K562 (cell line): ENCODE results near the gene RAB3GAP1. TPM values are rescaled to one million over a fixed set of nuclear protein-coding genes. Genes with fewer than 3 reads are reported as not detected.

Experiments
- BACH1 ChIP-seq: fragments of 200-800 bp; sonication (Bioruptor generic); IDR thresholded peaks from 2 replicates; pipeline ENCODE4 v1.6.1; 2016; ENCODE audit warnings: missing genetic modification characterization, missing compliant biosample characterization
- BRD4 ChIP-seq: fragments of 200-600 bp; sonication (generic); IDR thresholded peaks from 2 replicates; pipeline ENCODE4 v1.6.1; 2017; ENCODE audit warnings: inconsistent platforms
- ELF2 ChIP-seq: fragments of 250-450 bp; sonication (Bioruptor Pico); IDR thresholded peaks from 2 replicates; pipeline ENCODE4 v1.5.0; 2021; ENCODE audit warnings: mild to moderate bottlenecking
- FOXK1 ChIP-seq: sonication (generic); formaldehyde crosslinking; IDR thresholded peaks from 2 replicates; pipeline ENCODE4 v1.8.0; 2022; ENCODE audit warnings: missing genetic modification reagents, mild to moderate bottlenecking, borderline replicate concordance
- HDAC3 ChIP-seq: fragments of 450-650 bp; IDR thresholded peaks from 2 replicates; pipeline ENCODE4 v1.6.1; 2018; ENCODE audit warnings: borderline replicate concordance, mild to moderate bottlenecking, moderate library complexity; ENCODE audit not compliant: partially characterized antibody
- NFXL1 ChIP-seq: fragments of 450-650 bp; formaldehyde crosslinking; IDR thresholded peaks from 2 replicates; pipeline ENCODE4 v1.4.0; 2021; ENCODE audit warnings: mild to moderate bottlenecking
- STAT5A ChIP-seq: IDR thresholded peaks from 2 replicates; pipeline ENCODE4 v1.6.1; 2012; ENCODE audit warnings: low read length, inconsistent platforms, borderline replicate concordance
- TARDBP ChIP-seq: fragments of 450-650 bp; IDR thresholded peaks from 2 replicates; pipeline ENCODE4 v1.6.1; 2016
- TGIF2 ChIP-seq: sonication (generic); formaldehyde crosslinking; IDR thresholded peaks from 2 replicates; pipeline ENCODE4 v1.8.1; 2022; ENCODE audit warnings: mild to moderate bottlenecking, missing genetic modification reagents, moderate library complexity
- ZFP30 ChIP-seq: fragments of 250-450 bp; sonication (Bioruptor Pico); IDR thresholded peaks from 2 replicates; pipeline ENCODE4 v1.8.0; 2022; ENCODE audit warnings: moderate library complexity, mild to moderate bottlenecking, inconsistent platforms, borderline replicate concordance
- ZNF224 ChIP-seq: sonication (generic); formaldehyde crosslinking; IDR thresholded peaks from 2 replicates; pipeline ENCODE4 v1.8.0; 2022; ENCODE audit warnings: mild to moderate bottlenecking, missing genetic modification reagents
- polyA plus RNA-seq, 8 experiments: library from polyadenylated mRNA; depleted of rRNA in 4 of 8; stranded (reverse) in 5 of 8; unstranded in 3 of 8; fragments of >200 nt; fragmentation: Nextera tagmentation in 2 of 8; fragmentation: Illumina TruSeq in 1 of 8; extraction: Ambion mirVana in 2 of 8; extraction: Trizol in 1 of 8; gene quantifications; 2 replicates each; pipeline versions ENCODE4 v1.2.1 to v1.2.3, GENCODE V29; 2011 to 2014; ENCODE audit warnings: inconsistent platforms in 1 of 8, missing spikeins in 1 of 8
- total RNA-seq, 7 experiments: library from RNA; depleted of rRNA in 6 of 7; stranded (reverse); fragments of >200 nt in 6 of 7; fragmentation: Illumina TruSeq in 2 of 7; extraction: Trizol in 2 of 7; gene quantifications; 2 replicates each; pipeline versions ENCODE4 v1.2.1 to v1.2.3, GENCODE V29; 2011 to 2021; ENCODE audit warnings: low replicate concordance in 1 of 7
- TF ChIP-seq, protein P1 (sequence below): fragments of 450-650 bp; IDR thresholded peaks from 2 replicates; pipeline ENCODE4 v1.7.1; 2018; ENCODE audit warnings: mild to moderate bottlenecking, low read depth; ENCODE audit not compliant: partially characterized antibody
- TF ChIP-seq, protein P2 (sequence below): fragments of 250-450 bp; sonication (Bioruptor Pico); IDR thresholded peaks from 2 replicates; pipeline ENCODE4 v1.5.0; 2021; ENCODE audit warnings: mild to moderate bottlenecking, borderline replicate concordance
- TF ChIP-seq, protein P3 (sequence below), 2 experiments: fragments of 450-650 bp; IDR thresholded peaks; 2 replicates each; pipeline ENCODE4 v1.6.1; 2016
- TF ChIP-seq, protein P4 (sequence below): fragments of 450-650 bp; IDR thresholded peaks from 2 replicates; pipeline ENCODE4 v1.6.1; 2017; ENCODE audit warnings: antibody characterized with exemption, mild to moderate bottlenecking

The RAB3GAP1 gene
- total and polyA plus RNA-seq, 9 of the 15 experiments (the other 6 are each of a cell fraction or from before 2014, with no cell fraction given): 15.5 to 48.6 (median 33.0) TPM

DNA sequence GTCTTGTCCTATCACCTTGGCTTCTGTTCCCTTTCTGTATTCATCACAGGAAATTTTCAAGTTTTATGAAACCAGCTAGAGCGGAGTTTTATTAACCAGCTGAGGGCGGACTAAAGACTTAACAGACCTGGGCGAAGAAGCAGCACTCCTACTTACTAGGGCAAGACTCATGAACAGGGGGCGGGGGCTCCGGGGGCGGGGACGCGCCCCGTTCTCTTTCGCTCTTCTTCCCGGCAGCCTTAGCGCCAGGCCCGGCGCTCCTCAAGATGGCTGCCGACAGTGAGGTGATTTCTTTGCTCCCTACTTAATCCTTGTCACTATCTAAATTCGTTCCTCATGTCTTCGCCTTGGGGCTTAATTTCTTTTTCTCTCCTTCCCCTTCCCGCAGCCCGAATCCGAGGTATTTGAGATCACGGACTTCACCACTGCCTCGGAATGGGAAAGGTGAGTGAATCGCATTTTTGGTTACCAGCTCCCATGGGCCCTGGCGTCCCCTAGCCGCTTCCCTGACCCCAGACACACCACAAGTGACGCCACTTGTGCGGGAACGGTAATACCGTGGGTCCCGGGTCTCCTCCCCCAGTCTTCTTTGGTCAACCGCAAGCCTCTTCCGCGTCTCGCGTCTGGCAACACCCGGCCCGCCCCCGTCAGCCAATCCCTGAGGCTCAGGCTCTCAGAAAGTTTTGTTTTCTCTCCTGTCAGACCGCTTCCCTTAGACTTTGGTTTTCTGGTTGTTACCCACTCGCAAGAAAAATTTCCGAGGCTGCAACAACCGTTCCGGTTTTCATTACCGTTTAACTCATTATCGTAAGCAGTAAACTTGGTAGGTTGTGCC lies at the start of gene RAB3GAP1 (continued):
- TF ChIP-seq HDAC3: peak; percentile 26
- 0 out of 2 replicates have a peak, but pooled peaks have one; percentile 39 for TF ChIP-seq NFXL1
- TF ChIP-seq, protein P1, sequence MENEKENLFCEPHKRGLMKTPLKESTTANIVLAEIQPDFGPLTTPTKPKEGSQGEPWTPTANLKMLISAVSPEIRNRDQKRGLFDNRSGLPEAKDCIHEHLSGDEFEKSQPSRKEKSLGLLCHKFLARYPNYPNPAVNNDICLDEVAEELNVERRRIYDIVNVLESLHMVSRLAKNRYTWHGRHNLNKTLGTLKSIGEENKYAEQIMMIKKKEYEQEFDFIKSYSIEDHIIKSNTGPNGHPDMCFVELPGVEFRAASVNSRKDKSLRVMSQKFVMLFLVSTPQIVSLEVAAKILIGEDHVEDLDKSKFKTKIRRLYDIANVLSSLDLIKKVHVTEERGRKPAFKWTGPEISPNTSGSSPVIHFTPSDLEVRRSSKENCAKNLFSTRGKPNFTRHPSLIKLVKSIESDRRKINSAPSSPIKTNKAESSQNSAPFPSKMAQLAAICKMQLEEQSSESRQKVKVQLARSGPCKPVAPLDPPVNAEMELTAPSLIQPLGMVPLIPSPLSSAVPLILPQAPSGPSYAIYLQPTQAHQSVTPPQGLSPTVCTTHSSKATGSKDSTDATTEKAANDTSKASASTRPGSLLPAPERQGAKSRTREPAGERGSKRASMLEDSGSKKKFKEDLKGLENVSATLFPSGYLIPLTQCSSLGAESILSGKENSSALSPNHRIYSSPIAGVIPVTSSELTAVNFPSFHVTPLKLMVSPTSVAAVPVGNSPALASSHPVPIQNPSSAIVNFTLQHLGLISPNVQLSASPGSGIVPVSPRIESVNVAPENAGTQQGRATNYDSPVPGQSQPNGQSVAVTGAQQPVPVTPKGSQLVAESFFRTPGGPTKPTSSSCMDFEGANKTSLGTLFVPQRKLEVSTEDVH: peak; percentile 67
- TF ChIP-seq, protein P2, sequence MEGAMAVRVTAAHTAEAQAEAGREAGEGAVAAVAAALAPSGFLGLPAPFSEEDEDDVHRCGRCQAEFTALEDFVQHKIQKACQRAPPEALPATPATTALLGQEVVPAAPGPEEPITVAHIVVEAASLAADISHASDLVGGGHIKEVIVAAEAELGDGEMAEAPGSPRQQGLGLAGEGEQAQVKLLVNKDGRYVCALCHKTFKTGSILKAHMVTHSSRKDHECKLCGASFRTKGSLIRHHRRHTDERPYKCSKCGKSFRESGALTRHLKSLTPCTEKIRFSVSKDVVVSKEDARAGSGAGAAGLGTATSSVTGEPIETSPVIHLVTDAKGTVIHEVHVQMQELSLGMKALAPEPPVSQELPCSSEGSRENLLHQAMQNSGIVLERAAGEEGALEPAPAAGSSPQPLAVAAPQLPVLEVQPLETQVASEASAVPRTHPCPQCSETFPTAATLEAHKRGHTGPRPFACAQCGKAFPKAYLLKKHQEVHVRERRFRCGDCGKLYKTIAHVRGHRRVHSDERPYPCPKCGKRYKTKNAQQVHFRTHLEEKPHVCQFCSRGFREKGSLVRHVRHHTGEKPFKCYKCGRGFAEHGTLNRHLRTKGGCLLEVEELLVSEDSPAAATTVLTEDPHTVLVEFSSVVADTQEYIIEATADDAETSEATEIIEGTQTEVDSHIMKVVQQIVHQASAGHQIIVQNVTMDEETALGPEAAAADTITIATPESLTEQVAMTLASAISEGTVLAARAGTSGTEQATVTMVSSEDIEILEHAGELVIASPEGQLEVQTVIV (CRISPR knock-in tag): 0 out of 2 replicates have a peak, but pooled peaks have one; percentile 63
- TF ChIP-seq BRD4: peak; percentile 50; the same call in 1 of the 2 replicates
- TF ChIP-seq, protein P3, sequence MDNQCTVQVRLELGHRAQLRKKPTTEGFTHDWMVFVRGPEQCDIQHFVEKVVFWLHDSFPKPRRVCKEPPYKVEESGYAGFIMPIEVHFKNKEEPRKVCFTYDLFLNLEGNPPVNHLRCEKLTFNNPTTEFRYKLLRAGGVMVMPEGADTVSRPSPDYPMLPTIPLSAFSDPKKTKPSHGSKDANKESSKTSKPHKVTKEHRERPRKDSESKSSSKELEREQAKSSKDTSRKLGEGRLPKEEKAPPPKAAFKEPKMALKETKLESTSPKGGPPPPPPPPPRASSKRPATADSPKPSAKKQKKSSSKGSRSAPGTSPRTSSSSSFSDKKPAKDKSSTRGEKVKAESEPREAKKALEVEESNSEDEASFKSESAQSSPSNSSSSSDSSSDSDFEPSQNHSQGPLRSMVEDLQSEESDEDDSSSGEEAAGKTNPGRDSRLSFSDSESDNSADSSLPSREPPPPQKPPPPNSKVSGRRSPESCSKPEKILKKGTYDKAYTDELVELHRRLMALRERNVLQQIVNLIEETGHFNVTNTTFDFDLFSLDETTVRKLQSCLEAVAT (IDR thresholded peaks at IDR 0.05): peak; percentile 61 to 75; a peak in 3 of 4 replicates
- TF ChIP-seq ELF2: peak; percentile 75
- no peak for TF ChIP-seq ZFP30 (CRISPR knock-in tag)
- TF ChIP-seq, protein P4, sequence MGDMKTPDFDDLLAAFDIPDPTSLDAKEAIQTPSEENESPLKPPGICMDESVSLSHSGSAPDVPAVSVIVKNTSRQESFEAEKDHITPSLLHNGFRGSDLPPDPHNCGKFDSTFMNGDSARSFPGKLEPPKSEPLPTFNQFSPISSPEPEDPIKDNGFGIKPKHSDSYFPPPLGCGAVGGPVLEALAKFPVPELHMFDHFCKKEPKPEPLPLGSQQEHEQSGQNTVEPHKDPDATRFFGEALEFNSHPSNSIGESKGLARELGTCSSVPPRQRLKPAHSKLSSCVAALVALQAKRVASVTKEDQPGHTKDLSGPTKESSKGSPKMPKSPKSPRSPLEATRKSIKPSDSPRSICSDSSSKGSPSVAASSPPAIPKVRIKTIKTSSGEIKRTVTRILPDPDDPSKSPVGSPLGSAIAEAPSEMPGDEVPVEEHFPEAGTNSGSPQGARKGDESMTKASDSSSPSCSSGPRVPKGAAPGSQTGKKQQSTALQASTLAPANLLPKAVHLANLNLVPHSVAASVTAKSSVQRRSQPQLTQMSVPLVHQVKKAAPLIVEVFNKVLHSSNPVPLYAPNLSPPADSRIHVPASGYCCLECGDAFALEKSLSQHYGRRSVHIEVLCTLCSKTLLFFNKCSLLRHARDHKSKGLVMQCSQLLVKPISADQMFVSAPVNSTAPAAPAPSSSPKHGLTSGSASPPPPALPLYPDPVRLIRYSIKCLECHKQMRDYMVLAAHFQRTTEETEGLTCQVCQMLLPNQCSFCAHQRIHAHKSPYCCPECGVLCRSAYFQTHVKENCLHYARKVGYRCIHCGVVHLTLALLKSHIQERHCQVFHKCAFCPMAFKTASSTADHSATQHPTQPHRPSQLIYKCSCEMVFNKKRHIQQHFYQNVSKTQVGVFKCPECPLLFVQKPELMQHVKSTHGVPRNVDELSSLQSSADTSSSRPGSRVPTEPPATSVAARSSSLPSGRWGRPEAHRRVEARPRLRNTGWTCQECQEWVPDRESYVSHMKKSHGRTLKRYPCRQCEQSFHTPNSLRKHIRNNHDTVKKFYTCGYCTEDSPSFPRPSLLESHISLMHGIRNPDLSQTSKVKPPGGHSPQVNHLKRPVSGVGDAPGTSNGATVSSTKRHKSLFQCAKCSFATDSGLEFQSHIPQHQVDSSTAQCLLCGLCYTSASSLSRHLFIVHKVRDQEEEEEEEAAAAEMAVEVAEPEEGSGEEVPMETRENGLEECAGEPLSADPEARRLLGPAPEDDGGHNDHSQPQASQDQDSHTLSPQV: 0 out of 2 replicates have a peak, but pooled peaks have one; percentile 31
- 0 out of 2 replicates have a peak, but pooled peaks have one; percentile 37 for TF ChIP-seq STAT5A
- TF ChIP-seq TARDBP: no peak
- TF ChIP-seq BACH1 (tag): peak; percentile 59; the same call in 1 of the 2 replicates
- TF ChIP-seq ZNF224 (CRISPR knock-in tag): no peak
- TF ChIP-seq TGIF2: no peak
- TF ChIP-seq FOXK1 (CRISPR knock-in tag): peak; percentile 88; the same call in 1 of the 2 replicates
